ENCODE measurements around the gene PCDHGA1. TPM values are rescaled to one million over a fixed set of nuclear protein-coding genes. Genes with fewer than 3 reads are reported as not detected.

Gene PCDHGA1
- total RNA-seq, 1 experiment from 2014 or later: 0.04 TPM

GRCh38 chr5:141320225-141321169, 9.8 kb upstream of the PCDHGA1 start, which contains the start of gene TAF7:
Gene TAF7, minus strand, starts transcription at chr5:141320784. Its CDS starts 740 bp downstream, at chr5:141320044.
- Histone ChIP-seq H3F3A (ENCODE audit: low read length, unreplicated experiment) (no peaks in the 10 kb centered on the region), H3K9ac (ENCODE audit: low read length) (peak within 1 kb of the TSS; percentile 89), H3K27ac (ENCODE audit: low read length) (peak within 1 kb of the TSS; percentile 65), H3K4me2 (ENCODE audit: low read length) (peak within 1 kb of the TSS; percentile 91), H3K4me1 (ENCODE audit: insufficient read depth, low read length) (no peaks in the 10 kb centered on the region), H2AFZ (ENCODE audit: low read length) (peak within 1 kb of the TSS; percentile 100), H3K9me3 (ENCODE audit: low read length) (peaks cover 38% of the 10 kb centered on the region), H3K27me3 (ENCODE audit: low read length) (no peaks in the 10 kb centered on the region), H3K4me3 (ENCODE audit: low read length) (peak within 1 kb of the TSS; percentile 78), H3K79me2 (ENCODE audit: low read length) (peaks cover 28% of the 10 kb centered on the region), H3K36me3 (ENCODE audit: low read depth, low read length) (peaks cover 35% of the 10 kb centered on the region), H4K20me1 (ENCODE audit: low read length) (no peaks in the 10 kb centered on the region), H3K9me2 (replicated peaks; ENCODE audit: low read length) (no peaks in the 10 kb centered on the region)
- intact Hi-C loops (cut with micrococcal nuclease): no loop called here
- ChIA-PET POLR2A (ENCODE audit: unreplicated experiment) (interaction anchor here (0.6 to 0.7 kb wide), 2 partner anchors 9 to 226 kb away, joined by 3 read pairs; no protein-coding TSS in a partner anchor), CTCF (interaction anchor here (0.6 to 0.7 kb wide), 2 partner anchors 77 to 226 kb away, joined by 4 to 5 read pairs; partner anchors contain the start of genes PCDHB2 and PCDHGB5)
- peak; percentile 98 for ATAC-seq
- TSS peak; percentile 71 for BruUV-seq (replicated peaks)
- TF ChIP-seq CTCF (conservative IDR thresholded peaks at IDR 0.05; ENCODE audit: low read depth, low read length) (peak; percentile 77), EZH2 (IDR thresholded peaks at IDR 0.05; ENCODE audit: low read length, unreplicated experiment) (no peak), EZH2phosphoT487 (IDR thresholded peaks at IDR 0.05; ENCODE audit: borderline replicate concordance, low read length) (no peak)
- DNase-seq: peak; percentile 85

GRCh38 chr5:141322261-141322660, 8.1 kb upstream of the PCDHGA1 start:
- no peak for DNase-seq
- peaks cover 25% of the 10 kb centered on the region for H3K36me3 ChIP-seq (ENCODE audit: low read depth, low read length)
- TF ChIP-seq CTCF (conservative IDR thresholded peaks at IDR 0.05; ENCODE audit: low read depth, low read length) (no peak), EZH2phosphoT487 (IDR thresholded peaks at IDR 0.05; ENCODE audit: borderline replicate concordance, low read length) (no peak)
- POLR2A ChIA-PET (ENCODE audit: unreplicated experiment): no interaction called here
- H3K4me1 ChIP-seq (ENCODE audit: insufficient read depth, low read length): no peaks in the 10 kb centered on the region
- no peak overlapping the region for H3K4me3 ChIP-seq (ENCODE audit: low read length)
- H3K9me3 ChIP-seq (ENCODE audit: low read length): peaks cover 33% of the 10 kb centered on the region
- intact Hi-C loops (cut with micrococcal nuclease): no loop called here
- no peaks in the 10 kb centered on the region for H3F3A ChIP-seq (ENCODE audit: low read length, unreplicated experiment)
- H4K20me1 ChIP-seq (ENCODE audit: low read length): no peaks in the 10 kb centered on the region
- no peak for ATAC-seq
- no TSS peak for BruUV-seq (replicated peaks)
- H2AFZ ChIP-seq (ENCODE audit: low read length): no peak overlapping the region
- CTCF ChIA-PET: no interaction called here
- no peaks in the 10 kb centered on the region for H3K27me3 ChIP-seq (ENCODE audit: low read length)
- H3K9ac ChIP-seq (ENCODE audit: low read length): no peak overlapping the region
- H3K79me2 ChIP-seq (ENCODE audit: low read length): peaks cover 28% of the 10 kb centered on the region
- H3K27ac ChIP-seq (ENCODE audit: low read length): no peak overlapping the region
- H3K4me2 ChIP-seq (ENCODE audit: low read length): no peak overlapping the region
- no peaks in the 10 kb centered on the region for H3K9me2 ChIP-seq (replicated peaks; ENCODE audit: low read length)
